M059J (cell line): ENCODE results near the gene SAMD14. TPM values are rescaled to one million over a fixed set of nuclear protein-coding genes. Genes with fewer than 3 reads are reported as not detected.

Source experiments
- DNase-seq: peaks from one replicate; pipeline ENCODE4 v3.0.0-alpha.2; 2012; ENCODE audit warnings: low read depth
- total RNA-seq: library from RNA; depleted of rRNA; stranded (reverse); fragments of >200 nt; shearing (Covaris generic); gene quantifications from 2 replicates; pipeline ENCODE4 v1.2.3, GENCODE V29; 2014; rRNA removed

The SAMD14 gene
- 0.22 and 0.49 TPM in 2 replicates for total RNA-seq

DNA sequence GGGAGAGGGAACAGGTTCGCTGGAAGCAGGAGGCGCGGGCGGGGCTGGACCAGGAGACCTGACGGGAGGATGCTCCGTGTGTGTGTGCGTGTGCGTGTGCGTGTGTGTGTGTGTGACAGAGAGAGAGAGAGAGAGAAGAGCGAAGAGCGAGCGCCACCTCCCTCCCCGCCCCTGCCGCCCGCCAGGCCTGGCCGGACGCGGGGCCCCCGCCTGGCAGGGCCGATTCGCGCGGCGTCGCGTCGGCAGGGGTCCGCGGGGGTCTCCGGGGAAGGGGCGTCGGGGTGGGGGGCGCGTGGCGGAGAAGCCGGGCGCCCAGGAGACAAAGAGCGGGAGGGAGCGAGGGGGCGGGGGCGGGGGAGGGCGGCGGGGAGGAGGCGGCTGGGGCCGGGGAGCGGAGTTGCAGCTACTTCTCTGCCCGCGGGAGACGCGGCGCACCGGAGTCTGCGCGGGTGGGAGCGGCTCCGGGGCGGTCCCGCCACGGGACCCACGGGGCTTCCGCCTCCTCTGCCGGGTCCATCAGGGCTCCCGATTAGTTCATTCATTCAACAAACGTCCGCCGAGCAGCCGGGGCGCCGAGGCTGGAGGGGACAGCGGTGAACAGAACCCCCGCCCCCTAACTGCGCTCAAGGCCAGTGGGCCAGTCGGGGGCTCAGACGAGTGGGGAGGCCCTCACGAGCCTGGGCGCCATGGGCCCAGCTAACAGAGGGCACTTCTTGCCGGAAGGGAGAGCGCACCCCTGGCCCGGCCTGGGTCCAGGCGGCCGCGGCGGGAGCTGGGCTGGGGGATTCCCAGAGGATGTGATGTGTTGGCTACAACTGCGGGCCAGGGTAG, at the start of gene SAMD14:
SAMD14 (minus strand) TSS at position 433 of the 831 bp plus-strand sequence. CDS start 5,201 bp downstream, outside the sequence.
- DNase-seq: peak; percentile 49

DNA sequence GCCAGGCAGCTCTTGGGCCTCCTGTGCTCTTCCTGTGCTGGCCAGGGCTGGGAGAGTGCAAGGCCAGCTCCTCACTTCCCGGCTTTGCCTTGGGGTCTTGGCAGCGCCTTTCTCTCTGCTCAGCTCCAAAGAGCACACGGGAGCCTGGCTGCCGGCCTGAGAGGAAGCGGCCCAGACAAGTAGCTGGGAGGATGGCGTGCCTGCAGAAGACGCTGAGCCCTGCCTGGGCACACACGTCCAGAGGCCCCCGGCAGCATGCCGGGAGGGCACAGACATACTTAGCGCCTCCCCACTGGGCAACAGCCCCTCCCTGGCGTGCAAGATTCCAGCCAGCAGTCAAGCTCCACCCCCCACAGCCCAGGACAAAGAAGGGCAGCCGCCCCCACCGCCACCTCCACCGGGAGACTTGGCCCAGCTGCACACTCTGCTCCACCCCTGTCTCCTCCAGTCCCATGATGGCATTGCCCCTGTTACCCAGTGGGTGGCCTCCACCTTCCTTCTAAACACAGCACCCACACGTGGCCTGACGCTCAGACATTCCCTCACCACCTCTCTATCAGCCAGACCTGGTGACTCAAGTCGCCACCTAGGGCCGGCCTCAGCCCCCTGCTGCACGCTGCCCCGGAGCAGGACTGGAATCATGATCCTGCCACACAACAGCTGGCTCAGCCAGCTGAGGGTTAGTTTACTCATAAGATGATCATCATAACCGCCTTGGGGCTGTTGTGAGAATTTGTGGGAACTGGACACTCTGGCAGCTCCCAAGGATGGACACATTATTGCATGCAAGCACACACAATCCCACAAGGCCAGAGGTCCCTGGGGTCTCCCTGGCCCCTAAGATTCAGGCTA, 48.2 kb upstream of the SAMD14 start:
- peak; percentile 97 for DNase-seq

DNA sequence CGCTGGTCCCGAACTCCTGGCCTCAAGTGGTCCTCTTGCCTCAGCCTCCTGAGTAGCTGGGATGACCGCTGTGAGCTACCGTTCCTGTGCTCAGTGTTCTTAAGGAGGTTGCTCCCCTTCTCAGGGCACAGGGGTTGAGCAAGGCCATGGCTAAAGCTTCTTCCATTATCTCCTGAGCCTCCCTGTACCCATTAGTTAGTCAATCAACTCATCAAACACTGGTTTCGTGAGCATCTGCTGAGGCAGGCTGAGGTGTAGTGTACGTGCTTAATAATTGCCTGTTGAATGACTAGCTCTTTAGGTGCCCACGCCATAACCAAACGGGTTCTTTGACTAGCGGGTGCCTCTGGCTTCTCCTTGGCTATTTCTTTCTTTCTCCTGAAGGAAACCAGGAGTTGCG, 47.5 kb upstream of the SAMD14 start:
- DNase-seq: peak; percentile 35

DNA sequence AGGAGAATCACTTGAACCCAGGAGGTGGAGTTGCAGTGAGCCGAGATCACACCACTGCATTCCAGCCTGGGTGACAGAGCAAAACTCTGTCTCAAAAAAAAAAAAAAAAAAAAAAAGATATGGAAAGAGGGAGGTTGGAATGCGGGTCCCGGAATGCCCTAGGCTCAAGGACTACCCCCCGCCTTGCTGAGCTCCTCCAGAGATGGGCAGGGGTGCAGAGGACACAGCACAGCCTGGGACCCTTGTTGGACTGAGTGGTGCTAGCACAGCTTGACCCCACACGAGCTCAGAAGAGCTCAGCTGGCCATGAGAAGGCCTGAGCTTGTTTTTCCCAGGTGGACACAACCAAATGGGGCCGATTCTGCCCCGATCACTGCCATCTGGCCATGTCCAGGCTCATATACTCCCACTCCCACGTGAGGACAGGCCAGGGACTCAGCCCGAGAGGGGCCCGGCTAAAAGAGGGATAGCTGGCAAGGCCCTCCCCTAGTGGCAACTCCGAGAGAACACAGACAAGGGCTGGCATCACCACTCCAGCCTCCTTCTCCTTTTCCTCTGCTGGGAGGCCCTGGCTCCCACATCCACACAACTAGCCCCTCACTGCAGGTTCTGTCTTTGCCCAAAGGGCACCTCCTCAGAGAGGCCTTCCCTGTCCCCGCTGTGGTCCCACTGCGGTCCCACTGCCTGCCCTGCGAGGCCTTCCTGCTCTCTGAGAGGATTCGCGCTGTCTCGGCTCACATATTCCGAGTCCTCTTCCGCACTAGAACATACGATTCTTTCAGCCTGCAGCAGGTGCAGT, 46.8 kb upstream of the SAMD14 start:
- no peak for DNase-seq

DNA sequence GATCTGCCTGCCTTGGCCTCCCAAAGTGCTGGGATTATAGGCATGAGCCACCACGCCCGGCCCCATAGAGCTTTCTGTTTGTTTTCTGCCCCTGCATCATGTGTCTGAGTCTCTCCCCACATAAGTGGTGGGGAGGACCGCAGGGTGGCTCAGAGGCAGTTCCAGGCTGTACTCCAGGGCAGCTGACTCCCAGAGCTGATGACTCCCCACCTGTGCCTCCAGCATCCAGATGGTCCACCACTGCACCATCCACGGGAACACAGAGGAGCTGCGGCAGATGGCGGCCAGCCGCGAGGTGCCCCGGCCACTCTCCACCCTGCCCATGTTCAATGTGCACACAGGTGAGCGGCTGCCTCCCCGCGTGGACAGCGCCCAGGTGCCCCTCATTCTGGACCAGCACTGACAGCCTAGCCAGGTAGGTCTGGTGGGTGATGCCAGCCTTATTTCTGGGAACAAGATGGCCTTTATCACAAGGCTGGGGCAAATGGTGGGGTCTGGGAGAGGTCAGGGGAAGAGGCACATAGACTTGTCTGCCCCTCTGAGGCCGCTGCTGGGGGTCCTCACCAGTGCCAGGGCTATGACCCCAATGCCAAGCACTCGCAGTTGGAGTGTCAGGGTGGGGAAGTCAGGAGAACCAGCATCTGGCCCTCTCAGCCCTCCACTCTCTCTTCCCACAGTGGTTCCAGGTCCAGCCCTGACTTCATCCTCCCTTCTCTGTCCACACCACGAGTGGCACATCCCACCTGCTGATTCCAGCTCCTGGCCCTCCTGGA, 45.3 kb upstream of the SAMD14 start:
- DNase-seq: no peak

DNA sequence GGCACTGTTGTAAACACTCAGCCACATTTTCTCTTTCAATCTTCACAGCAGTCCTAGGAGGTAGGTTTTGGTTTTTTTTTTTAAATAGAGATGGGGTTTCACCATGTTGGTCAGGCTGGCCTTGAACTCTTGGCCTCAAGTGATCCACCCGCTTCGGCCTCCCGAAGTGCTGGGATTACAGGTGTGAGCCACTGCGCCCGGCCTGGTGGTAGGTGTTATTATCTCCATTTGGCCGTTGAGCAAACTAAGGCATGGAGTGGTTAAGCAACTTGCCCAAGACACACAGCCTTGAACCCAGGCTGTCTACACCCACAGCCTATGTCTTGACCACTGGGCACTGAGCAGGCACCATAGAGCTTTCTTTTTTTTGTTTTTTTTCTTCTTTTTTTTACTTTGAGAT, 44.5 kb upstream of the SAMD14 start:
- no peak for DNase-seq

DNA sequence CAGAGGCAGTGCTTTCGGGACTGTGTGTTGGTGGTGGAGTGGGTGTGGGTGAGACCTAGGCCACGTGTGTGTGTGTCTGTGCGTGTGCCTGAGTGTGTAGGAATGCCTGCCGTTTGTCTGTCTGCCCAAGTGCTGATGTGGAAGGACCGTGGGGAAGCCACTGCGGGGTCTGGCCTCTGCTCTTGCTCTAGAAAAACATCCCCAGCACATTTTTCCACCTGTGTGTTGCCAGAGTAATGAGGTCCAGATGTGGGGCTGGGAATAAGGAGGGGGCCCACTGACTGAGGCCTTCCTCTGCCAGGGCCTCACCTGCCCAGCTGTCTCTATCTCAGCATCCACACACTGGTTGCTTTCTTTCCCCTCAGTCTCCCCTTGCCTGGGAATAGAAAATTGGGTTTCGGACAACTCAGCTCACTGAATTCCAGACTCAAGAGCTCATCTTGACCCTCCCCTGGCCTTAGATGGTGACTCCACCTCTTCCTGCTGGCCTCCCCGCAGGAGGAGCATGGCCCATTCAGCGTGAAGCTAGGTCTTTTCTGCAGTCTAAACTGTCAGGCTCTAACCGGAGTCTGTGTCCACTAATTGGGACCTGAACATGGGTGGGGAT, 43.5 kb upstream of the SAMD14 start:
- DNase-seq: peak; percentile 82

DNA sequence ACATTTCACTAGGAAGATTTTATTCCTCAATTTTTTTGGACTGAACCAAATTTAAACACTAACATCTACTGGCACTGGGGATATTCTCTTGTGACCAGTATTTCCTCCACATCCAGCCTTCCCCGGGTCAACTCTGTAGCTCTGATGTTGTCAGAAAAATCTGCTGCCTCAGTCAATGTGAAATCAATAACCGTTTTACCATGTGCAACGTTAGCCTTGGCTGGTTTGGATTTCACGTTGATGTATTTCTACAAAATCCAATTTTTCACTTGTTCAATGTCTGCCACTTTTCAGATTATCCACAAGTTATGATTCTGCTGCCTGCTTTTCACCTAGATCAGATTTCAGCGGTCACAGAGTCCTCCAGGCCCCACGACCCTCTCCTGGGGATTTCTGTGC, 43.0 kb upstream of the SAMD14 start:
- no peak for DNase-seq

DNA sequence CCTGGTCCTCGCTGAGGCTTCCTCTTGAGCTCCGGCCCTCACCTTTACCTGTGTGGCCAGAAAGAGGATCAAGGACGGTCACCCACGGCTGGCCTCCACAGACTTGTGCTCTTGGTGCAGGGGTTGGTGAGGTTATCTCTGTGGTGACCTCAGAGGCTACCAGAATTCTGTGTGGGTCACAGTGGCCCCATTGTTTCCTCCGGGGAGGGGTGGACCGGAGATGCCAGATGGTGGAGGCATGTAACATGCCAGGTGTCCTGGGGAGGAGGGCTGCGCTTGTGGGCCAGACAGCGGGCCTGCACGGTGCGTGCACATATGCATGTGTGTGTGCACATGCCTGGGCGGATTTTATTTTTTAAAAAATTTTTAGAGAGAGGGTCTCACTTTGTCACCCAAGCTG, 42.2 kb upstream of the SAMD14 start:
- no peak for DNase-seq

DNA sequence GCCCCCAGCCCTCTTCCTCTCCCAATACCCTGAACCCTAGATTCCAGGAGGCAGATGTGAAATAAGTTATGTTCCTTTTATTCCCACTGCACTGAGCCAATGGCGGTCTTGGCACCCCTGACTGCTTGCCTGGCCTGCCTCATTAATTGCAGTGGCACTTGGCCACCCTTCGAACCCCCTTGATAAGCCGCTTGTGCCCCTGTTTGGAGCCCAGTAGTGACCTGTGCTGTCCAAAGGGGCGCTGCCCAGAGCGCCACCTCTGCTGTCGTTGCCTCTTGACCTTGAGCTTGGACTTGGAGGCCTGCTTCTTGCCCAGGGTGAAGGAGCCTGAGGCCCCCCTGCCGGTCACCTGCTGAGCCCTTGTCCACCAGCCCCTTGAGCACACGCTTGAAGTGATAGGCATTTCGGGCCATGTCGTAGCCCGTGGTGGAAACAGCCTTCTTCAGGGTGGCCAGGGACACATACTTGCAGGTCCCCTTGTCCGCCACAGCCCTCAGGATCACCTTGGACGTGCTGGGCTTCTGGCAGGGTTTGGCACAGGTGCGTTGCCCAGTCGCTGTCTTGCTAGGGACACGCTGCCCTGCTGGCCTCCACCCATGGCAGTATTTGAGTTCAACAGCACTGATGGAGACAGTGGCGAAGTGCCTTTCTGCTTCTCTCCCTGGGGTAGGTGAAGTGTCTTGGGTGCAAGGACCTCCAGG, 41.6 kb upstream of the SAMD14 start:
- DNase-seq: no peak

DNA sequence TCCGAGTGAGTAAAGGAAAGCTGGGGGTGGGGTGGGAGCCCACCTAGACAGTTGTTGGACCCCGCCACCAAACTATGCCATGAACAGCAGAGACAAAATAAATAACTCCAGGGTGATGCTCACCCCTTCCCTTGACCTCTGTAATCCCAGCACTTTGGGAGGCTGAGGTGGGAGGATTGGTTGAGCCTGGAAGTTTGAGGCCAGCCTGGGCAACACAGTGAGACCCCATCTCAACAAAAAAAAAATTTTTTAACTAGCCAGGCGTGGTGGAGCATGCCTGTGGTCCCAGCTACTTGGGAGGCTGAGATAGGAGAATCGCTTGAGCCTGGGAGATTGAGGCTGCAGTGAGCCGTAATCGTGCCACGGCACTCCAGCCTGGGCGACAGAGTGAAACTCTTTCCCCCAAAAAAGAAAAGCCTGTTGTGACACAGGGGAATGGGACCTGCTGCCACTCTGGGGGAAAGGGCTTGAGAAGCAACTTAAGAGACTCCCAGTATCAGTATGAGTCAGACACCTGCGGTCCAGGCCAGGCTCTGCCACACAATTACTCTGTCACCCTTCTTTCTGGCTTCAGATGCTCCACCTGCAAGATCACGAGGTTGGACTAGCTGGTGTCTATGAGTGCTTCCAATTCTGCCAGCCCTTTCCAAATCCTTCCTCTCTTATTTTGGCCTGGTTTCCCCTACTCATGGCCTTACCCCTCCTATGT, 40.9 kb upstream of the SAMD14 start:
- DNase-seq: peak; percentile 81

DNA sequence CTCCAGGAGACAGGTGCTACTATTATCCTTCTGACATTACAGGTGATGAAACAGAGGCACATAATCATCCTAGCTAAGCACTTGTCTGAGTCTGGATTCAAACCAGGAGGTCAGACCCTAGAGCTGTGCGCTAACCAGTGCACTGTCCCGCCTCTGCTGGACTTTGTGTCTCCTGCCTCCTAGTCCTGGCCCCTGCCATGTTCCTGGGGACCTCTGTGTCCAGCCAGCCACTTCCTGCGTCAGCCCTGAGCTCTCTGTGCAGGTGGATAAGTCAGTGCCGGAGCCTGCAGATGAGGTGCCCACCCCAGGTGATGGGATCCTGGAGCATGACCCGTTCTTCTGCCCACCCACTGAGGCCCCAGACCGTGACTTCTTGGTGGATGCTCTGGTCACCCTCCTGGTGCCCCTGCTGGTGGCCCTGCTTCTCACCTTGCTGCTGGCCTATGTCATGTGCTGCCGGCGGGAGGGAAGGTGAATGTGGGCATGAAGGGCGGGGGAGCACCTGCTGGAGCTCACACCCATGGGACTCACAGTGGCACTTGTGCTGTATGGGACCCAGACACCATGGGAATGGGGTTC, 40.0 kb upstream of the SAMD14 start:
- no peak for DNase-seq

DNA sequence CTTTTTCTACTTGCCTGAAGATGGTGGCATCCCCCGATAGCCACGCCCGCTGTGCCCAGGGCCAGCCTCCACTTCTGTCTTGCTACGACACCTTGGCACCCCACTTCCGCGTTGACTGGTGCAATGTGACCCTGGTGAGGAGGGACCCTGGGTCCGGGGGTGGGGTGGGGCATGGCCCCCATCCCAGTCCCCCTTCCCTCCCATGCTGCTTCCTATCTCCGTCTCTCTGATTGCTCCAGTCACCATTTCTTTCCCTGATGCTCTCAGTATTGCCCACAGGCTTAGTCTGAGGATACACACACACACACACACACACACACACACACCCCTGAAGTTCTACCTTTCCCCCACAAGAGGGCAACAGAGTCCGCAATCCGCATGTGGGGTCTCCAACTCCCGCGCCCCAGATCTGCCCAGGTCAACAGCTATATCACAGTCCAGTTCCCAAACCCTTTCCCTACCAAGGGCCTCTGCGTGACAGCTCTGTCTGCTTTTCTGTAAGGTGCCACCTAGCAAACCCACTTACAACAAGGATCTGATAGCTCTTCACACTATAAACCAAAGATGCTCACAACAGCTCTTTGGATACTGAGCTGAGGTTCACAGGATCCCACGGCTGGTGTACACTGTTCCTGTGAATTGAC, 39.3 kb upstream of the SAMD14 start:
- DNase-seq: peak; percentile 59

DNA sequence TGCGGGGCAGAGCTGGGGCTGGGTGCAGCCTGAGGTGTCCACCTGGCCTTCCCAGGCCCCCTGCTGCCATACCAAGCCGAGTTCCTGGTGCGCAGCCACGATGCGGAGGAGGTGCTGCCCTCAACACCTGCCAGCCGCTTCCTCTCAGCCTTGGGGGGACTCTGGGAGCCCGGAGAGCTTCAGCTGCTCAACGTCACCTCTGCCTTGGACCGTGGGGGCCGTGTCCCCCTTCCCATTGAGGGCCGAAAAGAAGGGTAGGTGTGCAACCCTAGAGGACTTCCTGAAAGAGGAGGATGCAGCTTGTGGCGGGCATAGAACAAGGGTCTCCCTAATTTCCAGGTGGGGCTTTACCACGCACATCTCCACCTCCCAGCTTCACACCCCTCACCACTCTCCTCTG, 38.4 kb upstream of the SAMD14 start:
- DNase-seq: no peak

DNA sequence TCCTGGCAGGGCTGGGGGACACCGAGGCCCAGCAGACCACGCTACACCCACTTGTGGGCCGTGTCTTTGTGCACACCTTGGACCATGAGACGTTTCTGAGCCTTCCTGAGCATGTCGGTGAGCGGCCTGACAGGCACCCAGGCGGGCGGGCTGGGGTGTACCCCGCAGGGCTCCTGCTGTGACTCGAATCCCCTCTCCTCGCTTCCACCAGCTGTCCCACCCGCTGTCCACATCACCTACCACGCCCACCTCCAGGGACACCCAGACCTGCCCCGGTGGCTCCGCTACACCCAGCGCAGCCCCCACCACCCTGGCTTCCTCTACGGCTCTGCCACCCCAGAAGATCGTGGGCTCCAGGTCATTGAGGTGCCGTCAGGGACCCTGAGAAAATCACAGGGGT, 37.4 kb upstream of the SAMD14 start:
- no peak for DNase-seq

DNA sequence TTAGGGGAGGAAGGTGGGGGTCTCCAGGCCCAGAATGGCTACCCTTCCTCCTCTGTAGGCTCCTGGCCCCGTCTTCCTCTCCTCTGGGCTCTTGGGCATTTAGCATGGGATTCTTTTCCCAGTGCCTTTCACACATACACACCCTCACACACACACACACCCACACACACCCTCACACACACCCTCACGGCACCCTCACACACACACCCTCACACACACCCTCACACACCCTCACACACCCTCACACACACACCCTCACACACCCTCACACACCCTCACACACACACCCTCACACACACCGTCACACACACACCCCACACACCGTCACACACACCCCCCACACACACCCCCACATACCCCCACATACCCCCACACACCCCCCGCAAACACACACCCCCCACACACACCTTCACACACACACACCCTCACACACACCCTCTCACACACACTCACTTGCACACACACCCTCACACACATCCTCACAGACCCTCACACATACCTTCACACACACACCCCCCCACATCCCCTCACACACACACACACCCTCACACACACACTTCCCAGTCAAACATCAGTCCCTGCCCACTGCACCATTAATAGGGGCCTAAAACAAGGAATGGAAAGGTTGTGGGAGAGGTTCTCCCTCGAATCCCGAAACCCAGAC, 36.7 kb upstream of the SAMD14 start:
- DNase-seq: no peak

DNA sequence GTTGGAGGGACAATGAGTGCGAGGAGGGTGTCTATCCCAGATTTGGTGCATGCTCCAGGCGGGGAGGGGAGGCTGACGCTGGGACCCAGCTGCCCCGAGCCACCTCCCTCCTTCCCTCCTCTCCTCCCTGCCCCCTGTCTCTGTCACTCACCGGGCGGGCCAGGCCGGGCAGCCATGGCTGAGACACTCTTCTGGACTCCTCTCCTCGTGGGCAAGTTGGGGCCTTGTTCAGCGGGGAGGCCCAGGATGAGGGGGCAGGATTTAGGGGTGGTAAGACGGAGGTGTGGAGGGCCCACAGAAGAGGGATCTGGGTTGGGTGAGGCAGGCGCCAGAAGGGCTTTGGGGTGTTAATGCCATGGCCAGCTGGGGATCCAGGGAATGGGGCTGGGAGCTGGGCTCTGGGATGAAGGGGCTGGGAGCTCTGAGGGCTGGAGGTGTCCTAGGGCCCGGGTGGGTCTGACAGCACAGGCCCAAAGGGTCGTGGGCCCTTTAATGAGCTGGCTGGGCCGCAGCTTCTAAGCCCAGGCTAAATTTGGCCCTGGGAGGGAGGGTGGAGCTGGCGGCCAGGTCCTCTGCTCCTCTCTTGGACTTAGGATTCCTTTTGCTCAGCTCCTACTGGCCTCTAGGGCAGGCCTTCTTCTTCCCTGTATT, 36.0 kb upstream of the SAMD14 start, which contains the start of gene SGCA:
SGCA (plus strand) TSS at position 139 of the 651 bp plus-strand sequence; CDS start at position 175, 36 bp downstream.
- no peak for DNase-seq
